HG02571 (cell line): Measurements from ENCODE around the gene SLC29A1.

Experiments
- ATAC-seq: cut with Tn5 transposase; IDR thresholded peaks from one replicate; pipeline ENCODE4 v1.9.1; 2021; ENCODE audit warnings: mild to moderate bottlenecking, moderate library complexity; ENCODE audit not compliant: unreplicated experiment

SLC29A1 gene

GRCh38 chr6:44277763-44278162 lies 54.4 kb downstream of the SLC29A1 start:
- no peak for ATAC-seq

- no peak for ATAC-seq
These were observed 54.9 kb downstream of the SLC29A1 start for GRCh38 chr6:44278315-44278714.

DNA sequence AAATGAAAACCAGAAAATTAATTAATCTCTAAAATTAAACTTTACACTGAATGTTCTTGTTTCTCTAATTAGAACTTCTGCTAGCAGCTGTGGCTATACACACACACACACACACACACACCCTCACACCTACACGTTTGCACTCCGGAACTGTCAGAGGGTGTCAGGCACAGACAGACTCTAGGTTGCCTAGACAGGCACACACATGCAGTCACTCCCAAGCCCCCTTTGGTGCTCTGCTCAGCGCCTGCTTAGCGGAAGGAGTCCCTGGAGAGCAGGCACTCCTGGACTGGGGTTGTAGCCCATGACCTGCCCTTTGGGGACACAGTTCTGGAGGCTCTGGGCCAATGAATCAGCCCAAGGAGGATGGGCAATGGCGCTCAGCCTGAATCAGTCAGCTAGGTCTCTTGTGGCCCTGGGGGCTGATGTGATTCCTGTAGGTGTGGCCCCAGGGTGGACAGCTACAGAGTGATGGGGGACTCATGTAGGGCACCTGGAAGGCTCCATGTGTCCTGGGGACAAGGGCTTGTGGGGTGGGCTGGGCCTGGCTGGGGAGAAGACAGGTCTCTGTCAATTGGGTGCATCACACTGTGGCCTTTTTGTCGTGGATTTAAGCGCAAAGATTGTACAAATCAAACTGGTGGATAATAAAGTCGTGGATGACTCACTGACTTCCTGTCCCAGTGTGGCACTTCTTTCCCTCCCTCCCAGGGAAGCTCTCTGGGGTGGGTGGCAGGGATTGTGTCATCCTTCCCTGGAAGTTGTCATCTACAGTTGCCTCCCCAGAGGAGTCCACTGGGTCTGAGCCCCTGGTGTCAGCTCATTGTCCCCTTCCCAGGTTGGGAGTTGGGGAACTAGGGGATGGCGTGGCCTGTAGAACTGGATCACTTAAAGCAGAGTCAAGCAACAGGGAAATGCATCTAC lies 55.6 kb downstream of the SLC29A1 start:
- no peak for ATAC-seq
